Kidney (tissue), 14 donors: ENCODE results near the gene RDM1. TPM values are rescaled to one million over a fixed set of nuclear protein-coding genes. Genes with fewer than 3 reads are reported as not detected.

Experiments
- DNase-seq, 5 donors: peaks; one replicate each; pipeline ENCODE4 v3.0.0-alpha.2; 2013 to 2020
- FAIRE-seq: peaks from 2 replicates; lab custom pipeline; 2012; peaks lifted over from hg19 to GRCh38; lab: Jason Lieb, UNC
- H3K27ac ChIP-seq, 2 donors: one replicate each; pipeline ENCODE4 v1.7.0; 2013; ENCODE audit warnings: low read depth in 2 of 2, low read length in 2 of 2, inconsistent platforms in 1 of 2
- H3K27me3 ChIP-seq: one replicate; pipeline ENCODE4 v1.7.1; 2013; ENCODE audit warnings: low read length, inconsistent platforms; ENCODE audit not compliant: control insufficient read depth, insufficient read depth
- H3K36me3 ChIP-seq, 3 donors: one replicate each; pipeline versions ENCODE4 v1.7.0 to v1.7.1; 2013; ENCODE audit warnings: low read length in 3 of 3, control low read depth in 1 of 3, inconsistent platforms in 1 of 3; ENCODE audit not compliant: insufficient read depth in 3 of 3, control insufficient read depth in 2 of 3
- H3K4me1 ChIP-seq, 3 donors: one replicate each; pipeline versions ENCODE4 v1.7.0 to v1.7.1; 2013; ENCODE audit warnings: low read length in 3 of 3, inconsistent platforms in 1 of 3, low read depth in 1 of 3; ENCODE audit not compliant: control insufficient read depth in 2 of 3, insufficient read depth in 2 of 3
- H3K4me3 ChIP-seq, 3 donors: one replicate each; pipeline versions ENCODE4 v1.7.0 to v1.8.1; 2013; ENCODE audit warnings: low read length in 3 of 3, control low read depth in 1 of 3, inconsistent platforms in 1 of 3
- H3K9ac ChIP-seq, 3 donors: one replicate each; pipeline versions ENCODE4 v1.7.0 to v1.7.1; 2013; ENCODE audit warnings: low read length in 3 of 3, control low read depth in 1 of 3, inconsistent platforms in 1 of 3
- H3K9me3 ChIP-seq, 3 donors: one replicate each; pipeline versions ENCODE4 v1.7.0 to v1.7.1; 2013; ENCODE audit warnings: low read length in 3 of 3, control low read depth in 1 of 3, inconsistent platforms in 1 of 3; ENCODE audit not compliant: control insufficient read depth in 2 of 3, insufficient read depth in 1 of 3
- intact Hi-C: fragments of 100-400 bp; cut with DNase I; formaldehyde crosslinking; loops from one replicate; pipeline ENCODE4 v1.11.1; 2022
- polyA plus RNA-seq: library from polyadenylated mRNA; stranded (reverse); fragments of 350-450 nt; fragmentation: Illumina TruSeq; extraction: RNeasy Lipid Tissue Mini Kit (QIAGEN cat#74804); gene quantifications from one replicate; pipeline ENCODE4 v1.2.3, GENCODE V29; 2014; ENCODE audit warnings: low read depth, low replicate concordance; ENCODE audit not compliant: insufficient read depth
- total RNA-seq: library from RNA; stranded (reverse); fragmentation: NEBNext Ultra II Directional; extraction: Animal tissue kit (Norgen Biotek cat#: 25700); gene quantifications from one replicate; pipeline ENCODE4 v1.2.1, GENCODE V29; 2021
- TF ChIP-seq, protein P1 (sequence below): IDR thresholded peaks from 3 replicates; pipeline ENCODE4 v1.5.1; 2012; ENCODE audit warnings: mild to moderate bottlenecking, moderate library complexity, borderline replicate concordance; ENCODE audit not compliant: insufficient read depth; ENCODE audit errors: extremely low read depth
- donor health status: control.
- donor health status: control.
- donor health status: control.
- donor health status: control.
- donor health status: control.
- donor health status: DM: yes; HTN: yes; CAD: no.
- donor health status: Normal renal cell carcinoma (clear cell type).

Gene RDM1
- total and polyA plus RNA-seq, 2 donors from 2014 or later: 0.56 TPM; not detected in 1

DNA sequence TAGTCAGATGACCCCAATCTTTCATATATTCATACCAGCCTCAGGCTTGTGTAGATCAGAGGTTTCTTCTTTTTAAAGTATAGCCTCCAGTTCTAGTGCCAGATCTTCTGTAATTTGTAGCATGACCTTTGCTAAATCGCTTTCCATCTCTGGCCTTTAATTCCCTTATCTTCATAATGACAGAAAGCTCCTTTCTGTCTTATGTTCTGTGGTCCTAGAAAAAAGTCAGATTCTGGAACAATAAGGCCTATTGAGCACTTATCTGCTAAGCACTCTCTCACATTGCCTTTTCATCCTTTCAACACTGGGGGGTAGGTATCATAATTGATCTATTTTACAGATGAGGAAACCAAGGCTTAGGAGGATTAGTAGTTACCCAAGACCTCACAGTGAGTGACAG lies 41.5 kb upstream of the RDM1 start:
- Histone ChIP-seq H3K4me3 (no peak overlapping the region), H3K27me3 (no peaks in the 10 kb centered on the region), H3K36me3 (no peaks in the 10 kb centered on the region), H3K9me3 (no peaks in the 10 kb centered on the region), H3K27ac (no peak overlapping the region), H3K9ac (no peak overlapping the region), H3K4me1 (peaks cover 0 to 14% (median 14%) of the 10 kb centered on the region in 3 donors)
- no peak for FAIRE-seq
- intact Hi-C loops: no loop called here
- no peak for DNase-seq
- TF ChIP-seq, protein P1, sequence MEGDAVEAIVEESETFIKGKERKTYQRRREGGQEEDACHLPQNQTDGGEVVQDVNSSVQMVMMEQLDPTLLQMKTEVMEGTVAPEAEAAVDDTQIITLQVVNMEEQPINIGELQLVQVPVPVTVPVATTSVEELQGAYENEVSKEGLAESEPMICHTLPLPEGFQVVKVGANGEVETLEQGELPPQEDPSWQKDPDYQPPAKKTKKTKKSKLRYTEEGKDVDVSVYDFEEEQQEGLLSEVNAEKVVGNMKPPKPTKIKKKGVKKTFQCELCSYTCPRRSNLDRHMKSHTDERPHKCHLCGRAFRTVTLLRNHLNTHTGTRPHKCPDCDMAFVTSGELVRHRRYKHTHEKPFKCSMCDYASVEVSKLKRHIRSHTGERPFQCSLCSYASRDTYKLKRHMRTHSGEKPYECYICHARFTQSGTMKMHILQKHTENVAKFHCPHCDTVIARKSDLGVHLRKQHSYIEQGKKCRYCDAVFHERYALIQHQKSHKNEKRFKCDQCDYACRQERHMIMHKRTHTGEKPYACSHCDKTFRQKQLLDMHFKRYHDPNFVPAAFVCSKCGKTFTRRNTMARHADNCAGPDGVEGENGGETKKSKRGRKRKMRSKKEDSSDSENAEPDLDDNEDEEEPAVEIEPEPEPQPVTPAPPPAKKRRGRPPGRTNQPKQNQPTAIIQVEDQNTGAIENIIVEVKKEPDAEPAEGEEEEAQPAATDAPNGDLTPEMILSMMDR: no peak

DNA sequence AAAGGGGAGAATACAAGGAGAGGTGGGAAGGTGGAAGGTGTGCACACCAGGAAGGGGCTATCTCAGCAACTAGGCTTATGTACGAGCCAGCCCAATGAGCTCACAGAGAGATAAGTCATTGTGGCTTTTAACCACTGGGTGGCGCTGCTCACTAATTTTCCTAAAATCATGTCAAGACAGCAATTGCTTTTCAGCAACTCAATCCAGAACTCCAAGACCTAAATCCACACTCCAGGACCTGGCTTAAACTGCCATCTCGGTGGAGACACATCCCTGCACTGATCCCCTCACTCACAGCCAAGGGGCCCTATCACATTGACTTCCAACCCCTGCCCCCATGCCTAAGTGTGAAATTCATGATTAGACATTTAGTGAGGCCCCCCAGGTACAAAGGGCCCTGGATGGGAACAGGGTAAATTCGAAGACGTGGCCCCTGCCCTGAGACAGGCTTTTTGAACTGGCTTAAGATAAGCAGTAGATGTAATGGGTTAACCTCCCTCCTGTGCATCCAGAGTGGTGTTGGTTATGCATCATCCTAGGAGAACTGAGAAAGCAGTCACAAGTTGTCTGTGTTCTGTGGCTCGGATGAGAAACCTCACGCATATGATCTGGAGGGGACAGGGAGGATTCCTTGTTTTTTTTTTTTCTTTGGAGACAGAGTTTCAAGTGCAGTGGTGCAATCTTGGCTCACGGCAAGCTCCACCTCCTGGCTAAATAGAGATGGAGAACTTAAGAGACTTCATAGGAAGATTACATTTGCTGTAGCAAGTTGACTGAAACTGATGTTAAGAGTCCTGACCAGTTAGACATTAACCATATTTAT lies 39.2 kb upstream of the RDM1 start:
- Histone ChIP-seq H3K36me3 (no peaks in the 10 kb centered on the region), H3K4me1 (peaks cover 0 to 14% (median 12%) of the 10 kb centered on the region in 3 donors), H3K4me3 (no peak overlapping the region), H3K9me3 (no peaks in the 10 kb centered on the region), H3K27me3 (no peaks in the 10 kb centered on the region), H3K27ac (no peak overlapping the region), H3K9ac (no peak overlapping the region)
- no peak for FAIRE-seq
- intact Hi-C loops: no loop called here
- TF ChIP-seq, protein P1: peak; percentile 95
- peak in 4 of 5 donors; percentile 88 to 94 (median 92) for DNase-seq

DNA sequence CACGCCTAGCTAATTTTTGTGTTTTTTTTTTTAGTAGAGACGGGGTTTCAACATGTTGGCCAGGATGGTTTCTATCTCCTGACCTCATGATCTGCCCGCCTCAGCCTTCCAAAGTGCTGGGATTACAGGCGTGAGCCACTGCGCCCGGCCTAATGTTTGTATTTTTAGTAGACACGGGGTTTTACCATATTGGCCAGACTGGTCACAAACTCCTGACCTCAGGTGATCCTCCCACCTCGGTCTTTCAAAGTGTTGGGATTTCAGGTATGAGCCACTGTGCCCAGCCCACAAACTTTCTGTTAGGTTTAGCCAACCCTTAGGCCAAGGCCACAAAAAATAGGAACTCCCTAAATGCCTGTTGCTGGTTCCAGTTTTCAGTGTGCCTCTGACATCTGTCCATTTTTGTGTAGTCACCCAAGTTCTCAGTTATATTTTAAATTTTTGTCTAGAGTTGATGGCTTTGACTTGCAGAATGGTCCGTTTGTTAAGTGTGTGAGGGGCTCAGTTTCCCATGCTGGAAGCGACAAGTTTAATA lies 38.0 kb upstream of the RDM1 start:
- Histone ChIP-seq H3K27me3 (no peaks in the 10 kb centered on the region), H3K4me1 (peaks cover 0 to 12% (median 8%) of the 10 kb centered on the region in 3 donors), H3K4me3 (no peak overlapping the region), H3K9ac (no peak overlapping the region), H3K9me3 (no peaks in the 10 kb centered on the region), H3K27ac (no peak overlapping the region), H3K36me3 (no peaks in the 10 kb centered on the region)
- TF ChIP-seq, protein P1: no peak
- intact Hi-C loops: no loop called here
- FAIRE-seq: no peak
- no peak for DNase-seq
